ENCODE measurements around the gene AMFR.
A peak's percentile ranks its signal among the peaks of the same experiment; 100 is the strongest.

AMFR gene

GRCh38 chr16:56362057-56362655 lies 63.2 kb downstream of the AMFR start:
- no peak for DNase-seq

GRCh38 chr16:56360117-56361008 lies 65.0 kb downstream of the AMFR start:
- DNase-seq = no peak

GRCh38 chr16:56357765-56358322 lies 67.5 kb downstream of the AMFR start:
- DNase-seq = no peak

DNA sequence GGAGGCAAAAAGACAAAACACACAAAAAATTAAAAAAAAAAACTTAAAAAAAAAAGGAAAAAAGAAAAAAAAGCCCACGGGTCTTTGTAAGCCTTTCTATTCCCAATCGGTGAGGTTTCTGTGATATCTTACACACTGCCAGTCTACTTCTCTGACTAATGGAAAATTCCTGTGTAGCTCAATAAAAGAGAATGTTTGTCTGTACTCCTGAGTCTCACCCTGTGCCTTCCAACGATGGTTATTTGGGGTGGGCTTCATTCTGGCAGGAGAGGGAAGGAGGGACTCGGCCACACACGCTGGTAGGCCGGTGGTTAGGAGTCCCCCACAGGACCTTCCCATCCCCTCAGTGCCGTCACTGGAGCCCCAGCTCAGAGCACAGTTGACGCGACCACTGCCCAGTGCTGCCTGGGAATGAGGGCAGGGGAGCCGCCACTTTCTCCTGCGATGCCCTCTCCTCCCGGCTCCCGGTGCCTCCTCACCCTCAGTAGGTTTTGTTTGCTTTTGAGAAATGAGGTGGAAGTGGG lies 68.0 kb downstream of the AMFR start:
- no peak for DNase-seq

DNA sequence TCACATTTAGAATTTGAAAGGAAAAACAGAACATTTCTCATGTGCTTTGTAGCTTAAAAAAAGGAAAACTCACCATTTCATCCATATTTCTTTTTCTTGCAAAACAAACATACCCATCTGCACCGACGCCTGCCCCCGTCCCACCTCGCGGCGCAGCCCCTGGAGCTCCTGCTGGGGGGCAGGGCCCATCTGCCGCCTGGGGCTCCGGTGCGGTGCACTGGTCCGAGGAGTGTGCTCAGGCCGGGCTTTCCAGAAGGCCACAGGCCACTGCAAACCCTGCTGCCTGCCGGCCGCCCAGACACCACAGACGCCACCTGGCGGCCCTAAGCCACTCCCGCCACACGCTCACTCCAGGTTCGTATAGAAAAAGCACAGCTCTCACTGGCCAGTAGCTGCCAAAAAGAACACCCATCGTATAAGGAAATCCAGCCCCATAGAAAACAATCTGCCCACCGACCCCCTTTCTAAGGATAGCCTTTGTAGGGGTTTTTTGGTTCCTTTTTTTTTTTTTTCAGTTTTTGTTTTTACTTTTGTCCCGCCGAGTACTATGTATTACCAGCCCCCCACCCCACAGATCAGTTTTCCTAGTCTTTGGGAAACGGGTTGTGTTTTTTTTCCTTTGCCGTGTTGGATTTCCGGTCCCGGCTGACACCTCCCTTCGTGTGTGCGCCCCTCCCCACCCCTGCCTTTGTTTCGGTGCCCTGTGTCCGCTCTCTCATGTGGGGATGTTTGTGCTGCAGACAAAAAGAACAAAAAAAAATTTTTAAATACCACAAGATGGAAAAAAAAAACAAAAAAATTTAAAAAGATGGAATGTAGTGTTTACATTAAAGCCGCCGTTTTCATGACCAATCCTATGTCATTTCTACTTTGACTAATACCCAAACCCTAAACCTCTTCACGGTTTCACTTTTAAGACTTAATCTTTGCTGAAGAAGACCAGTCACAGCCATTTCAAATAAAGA lies 68.8 kb downstream of the AMFR start:
- peak; percentile 55 for DNase-seq

- DNase-seq = no peak
These were observed 69.5 kb downstream of the AMFR start for GRCh38 chr16:56355786-56356275.

- DNase-seq = no peak
These were observed 70.1 kb downstream of the AMFR start for GRCh38 chr16:56355221-56355620.

DNA sequence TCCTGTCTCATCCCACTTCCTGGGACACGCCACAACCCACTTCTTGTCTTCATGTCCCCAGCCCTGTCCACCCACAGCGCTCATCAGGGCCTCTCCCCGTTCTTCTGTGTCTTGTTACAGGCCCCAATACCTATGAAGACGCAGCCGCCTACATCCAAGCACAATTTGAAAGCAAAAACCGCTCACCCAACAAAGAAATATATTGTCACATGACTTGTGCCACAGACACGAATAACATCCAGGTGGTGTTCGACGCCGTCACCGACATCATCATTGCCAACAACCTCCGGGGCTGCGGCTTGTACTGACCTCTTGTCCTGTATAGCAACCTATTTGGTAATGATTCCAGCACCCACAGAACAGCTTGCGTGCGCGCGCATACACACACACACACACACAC lies 70.6 kb downstream of the AMFR start:
- no peak for DNase-seq

DNA sequence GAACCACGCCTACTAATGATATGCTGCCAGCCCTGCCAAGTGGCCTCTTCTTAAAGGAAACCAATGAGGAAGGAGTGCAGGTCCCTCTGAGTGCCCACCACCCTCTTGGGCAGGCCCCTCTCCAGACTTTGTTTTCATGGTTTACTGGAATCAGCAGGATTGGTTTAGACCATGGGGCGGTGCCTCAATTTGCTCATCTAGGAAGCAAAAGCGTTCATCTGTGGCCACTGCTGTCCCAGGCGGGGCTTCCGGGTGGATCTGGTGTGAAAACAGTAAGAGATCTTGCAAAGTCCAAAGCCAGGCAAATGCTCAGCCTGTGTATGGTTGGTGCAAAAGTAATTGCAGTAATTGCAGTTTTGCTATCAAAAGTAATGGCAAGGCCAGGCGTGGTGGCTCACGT lies 71.3 kb downstream of the AMFR start:
- DNase-seq = no peak

DNA sequence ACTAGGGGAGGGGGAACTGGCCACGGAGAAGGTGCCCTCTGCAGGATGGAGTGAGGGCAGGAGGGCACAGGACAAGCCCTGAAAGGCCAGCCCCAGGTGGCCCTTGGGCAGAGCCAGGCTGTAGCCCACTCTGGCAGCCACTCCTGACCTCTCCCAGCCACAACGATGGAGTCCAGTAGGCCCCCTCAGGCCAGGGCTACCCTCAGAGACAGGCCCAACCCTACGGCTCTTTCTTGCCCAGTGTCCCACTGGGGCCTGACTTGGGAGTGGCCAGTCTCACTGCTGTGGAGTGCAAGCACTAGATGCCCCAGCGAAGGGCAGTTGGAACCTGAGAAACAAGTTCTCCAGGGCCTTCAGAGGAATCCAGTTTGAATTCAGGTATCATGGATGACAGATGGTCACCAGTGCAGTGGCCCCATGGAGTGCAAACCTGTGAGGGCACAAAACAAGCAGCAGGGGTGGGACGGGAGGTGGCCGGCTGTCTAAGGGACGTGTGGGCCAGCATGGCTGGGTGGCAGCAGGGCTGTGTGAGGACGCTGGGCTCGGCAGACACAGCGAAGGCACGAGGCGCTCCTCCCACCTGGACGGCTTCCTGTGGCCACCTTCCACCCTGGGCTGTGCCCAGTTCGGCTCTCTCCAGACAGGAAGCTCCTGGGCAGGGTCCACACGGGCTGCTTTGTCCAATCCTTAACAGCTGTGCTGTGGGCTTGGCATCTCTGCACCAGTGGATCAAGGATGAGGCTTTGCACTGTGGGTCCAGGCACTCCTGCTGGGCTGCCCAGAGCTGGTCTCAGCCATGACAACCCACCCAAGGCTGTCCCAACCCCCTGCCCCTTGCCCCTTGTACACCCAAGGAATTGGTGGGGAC lies 72.1 kb downstream of the AMFR start:
- no peak for DNase-seq

GRCh38 chr16:56352351-56353053 lies 72.8 kb downstream of the AMFR start:
- DNase-seq = no peak

- no peak for DNase-seq
These were observed 73.9 kb downstream of the AMFR start for GRCh38 chr16:56351481-56351880.

GRCh38 chr16:56350491-56351405 lies 74.6 kb downstream of the AMFR start:
- DNase-seq = no peak

- DNase-seq = no peak
These were observed 75.6 kb downstream of the AMFR start for GRCh38 chr16:56349711-56350161.

DNA sequence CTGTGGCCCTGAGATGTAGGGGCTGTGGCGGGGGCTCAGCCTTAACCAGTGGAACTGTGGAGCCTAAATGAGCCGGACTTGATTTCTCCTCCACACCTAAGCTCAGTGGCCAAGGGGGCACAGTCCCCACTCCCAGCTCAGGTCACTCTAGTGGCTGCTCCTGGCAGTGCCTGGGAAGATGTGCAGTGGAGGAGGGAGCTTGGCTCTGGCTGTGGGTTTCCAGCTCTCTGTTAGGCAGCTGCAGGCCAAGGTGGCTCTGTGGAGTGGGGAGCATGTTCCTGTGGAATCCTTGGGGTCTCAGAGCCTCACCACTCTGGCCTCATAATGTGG lies 76.3 kb downstream of the AMFR start:
- no peak for DNase-seq

- no peak for DNase-seq
These were observed 76.9 kb downstream of the AMFR start for GRCh38 chr16:56348168-56349085.

- DNase-seq = no peak
These were observed 77.7 kb downstream of the AMFR start for GRCh38 chr16:56347670-56348069.

DNA sequence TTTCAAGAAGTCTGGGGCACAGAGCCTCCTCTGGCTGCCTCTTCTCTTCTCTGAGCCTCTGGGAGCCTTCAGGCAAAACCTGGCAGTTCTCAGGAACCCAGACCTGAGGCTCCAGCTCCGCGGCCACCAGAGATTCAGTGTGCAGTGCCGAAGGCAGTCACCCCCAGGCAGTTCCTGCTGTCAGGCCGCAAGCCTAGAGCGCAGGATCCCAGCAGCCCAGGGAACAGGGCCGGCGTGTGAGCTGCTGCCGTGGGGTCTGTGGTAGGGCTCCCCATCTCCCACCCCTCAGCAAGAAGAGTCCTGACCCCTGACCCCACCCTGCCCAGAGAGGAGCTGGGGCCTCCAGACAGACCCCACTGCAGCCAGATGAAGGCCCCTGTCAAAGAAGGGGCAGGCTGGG lies 78.2 kb downstream of the AMFR start:
- DNase-seq = no peak

Measured in stimulated activated CD4-positive, alpha-beta T cell treated with anti-CD3 and anti-CD28 coated beads, Interleukin-4, amount 100 ng/mL, for 1 hour (primary cell).